HG03135 (cell line): ENCODE data around the gene EGLN2.
"Not testable (repeated sequence)": the region's sequence is repeated elsewhere in the genome, so short reads cannot be mapped to it uniquely, and the experiment has no call there.

Experiments
- ATAC-seq: cut with Tn5 transposase; IDR thresholded peaks from one replicate; pipeline ENCODE4 v1.9.1; 2021; ENCODE audit warnings: mild to moderate bottlenecking, moderate library complexity; ENCODE audit not compliant: unreplicated experiment

The EGLN2 gene

DNA sequence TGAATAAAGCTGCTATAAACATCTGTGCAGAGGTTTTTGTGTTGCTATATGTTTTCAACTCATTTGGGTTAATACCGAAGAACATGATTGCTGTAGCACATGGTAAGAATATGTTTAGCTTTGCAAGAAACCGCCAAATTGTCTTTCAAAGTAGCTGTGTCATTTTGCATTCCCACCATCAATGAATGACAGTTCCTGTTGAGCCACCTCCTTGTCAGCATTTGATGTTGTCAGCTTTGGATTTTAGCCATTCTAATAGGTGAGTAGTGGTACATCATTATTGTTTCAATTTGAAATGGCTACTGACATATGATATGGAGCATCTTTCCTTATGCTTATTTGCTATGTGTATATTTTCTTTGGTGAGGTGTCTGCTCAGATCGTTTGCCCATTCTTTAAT, 43.0 kb downstream of the EGLN2 start:
- ATAC-seq = not testable (repeated sequence)

DNA sequence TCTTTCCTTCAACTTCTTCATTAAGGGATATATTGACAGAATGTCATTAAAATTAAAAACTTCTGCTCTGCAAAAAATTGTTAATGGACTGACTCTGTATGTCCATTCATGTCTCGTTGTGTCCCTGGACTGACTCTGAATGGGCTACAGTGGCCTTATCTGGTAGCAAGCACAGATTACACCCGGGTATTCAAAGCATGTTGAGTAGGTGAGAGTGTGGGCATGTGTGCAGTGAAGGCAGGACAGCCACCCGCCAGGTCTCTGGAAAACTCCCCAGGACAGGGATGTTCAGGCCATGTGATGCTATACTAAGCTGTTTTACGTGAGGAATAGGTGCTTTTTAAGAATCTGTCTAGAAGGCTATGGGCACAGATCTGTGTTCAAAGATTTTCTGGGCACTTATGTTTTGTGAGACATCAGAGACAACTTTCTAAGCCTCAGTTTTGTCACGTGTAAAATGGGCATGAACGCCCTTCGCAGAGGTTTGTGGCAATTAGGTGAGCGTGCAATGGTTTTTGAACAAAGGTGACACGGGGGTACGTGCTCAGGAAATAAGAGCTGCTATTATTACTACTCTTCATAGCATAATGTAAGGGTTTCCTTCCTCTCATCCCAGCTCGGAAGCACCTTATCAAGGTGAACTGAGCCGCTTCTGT, 44.1 kb downstream of the EGLN2 start:
- ATAC-seq = not testable (repeated sequence)

DNA sequence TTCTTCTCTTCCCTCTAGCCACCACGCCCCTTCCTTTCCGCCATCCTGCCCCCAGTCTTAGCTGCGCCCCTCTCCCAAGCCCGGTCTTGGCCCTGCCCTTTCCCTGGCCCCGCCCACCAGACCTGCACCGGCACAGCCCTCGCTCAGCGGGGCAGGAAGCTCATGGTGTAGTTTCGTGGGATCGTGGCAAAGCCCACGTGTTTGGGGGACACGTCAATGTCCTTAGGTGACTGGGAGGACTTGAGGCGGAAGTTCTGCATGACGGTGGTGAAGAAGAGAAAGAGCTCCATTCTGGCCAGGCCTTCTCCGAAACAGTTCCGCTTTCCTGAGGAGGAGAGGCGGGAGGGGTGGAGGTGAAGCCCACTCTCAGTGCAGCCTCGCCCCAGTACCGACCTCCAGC, 44.7 kb downstream of the EGLN2 start:
- not testable (repeated sequence) for ATAC-seq

DNA sequence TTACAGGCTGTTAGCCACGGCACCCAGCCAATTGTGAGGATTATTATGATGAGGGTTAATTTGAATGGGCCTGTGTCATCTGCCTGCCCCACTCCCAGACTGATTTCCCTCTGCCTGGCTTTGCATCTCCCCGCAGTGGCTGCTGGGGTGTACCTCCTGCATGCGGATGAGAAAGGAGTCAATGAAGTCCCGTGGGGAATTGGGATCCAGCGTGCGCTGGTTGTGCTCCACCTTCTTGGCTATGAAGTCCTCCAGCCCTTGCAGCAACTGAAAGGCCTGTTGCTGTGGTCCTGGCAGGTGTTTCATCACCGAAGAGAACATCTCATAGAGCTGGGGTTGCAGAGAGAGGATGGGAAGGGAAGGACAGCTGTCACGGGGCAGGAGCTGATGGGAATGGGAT, 47.7 kb downstream of the EGLN2 start:
- not testable (repeated sequence) for ATAC-seq

DNA sequence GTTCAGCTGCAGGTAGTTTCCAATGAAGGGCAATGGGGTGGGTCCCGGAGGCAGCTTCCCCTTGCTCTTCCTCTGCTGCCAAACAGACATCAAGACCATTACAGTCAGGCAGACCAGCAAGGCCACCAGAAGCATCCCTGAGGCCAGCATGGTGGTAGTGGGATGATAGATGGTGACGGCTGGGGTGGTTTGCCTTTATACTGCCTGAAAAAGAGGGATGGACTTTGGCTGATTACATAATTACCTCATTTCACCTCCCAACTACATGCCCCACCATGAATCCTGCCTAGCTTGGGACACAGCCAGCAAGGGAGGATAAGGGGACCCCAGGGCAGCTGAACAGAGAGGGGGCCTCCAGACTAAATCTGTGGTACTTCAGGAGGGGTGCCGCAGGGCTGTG, 51.3 kb downstream of the EGLN2 start, which contains the start of gene CYP2A6:
CYP2A6 (minus strand) TSS at position 171 of the 400 bp plus-strand sequence; CDS start at position 150, 21 bp downstream.
- ATAC-seq = not testable (repeated sequence)

DNA sequence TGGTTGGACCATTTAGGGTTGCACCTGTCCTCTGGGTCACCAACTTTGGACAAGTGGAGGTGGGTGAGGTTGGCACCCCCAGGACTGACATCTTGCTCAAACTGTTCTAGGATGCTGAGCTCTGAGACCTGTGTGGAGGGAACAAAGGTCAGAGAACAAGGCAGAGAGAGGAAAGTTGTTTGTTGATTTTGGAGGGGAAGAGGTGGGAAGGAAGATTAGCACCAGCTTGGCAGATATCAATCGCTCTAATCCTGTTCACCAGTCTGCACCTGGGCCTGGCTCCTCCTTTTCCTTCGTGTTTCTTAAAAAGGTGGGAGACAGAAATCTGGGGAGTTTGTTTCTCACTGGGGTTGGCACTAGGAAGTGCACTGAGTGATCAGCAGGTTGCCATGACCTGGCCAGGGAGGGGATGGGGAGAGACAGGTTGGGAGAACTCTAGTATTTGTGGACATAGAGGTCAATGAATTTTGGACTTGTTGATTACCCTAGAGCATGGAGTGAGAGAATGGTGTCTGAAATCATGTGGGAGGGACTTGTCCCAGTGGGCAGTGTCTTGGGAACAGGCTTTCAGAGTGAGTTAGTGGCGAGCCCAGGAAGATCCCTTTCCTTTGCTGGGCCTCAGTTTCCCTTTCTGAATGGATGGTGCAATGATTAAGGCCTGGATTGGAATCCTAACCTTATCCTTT, 53.6 kb downstream of the EGLN2 start:
- not testable (repeated sequence) for ATAC-seq
